Measurements from ENCODE around the gene SHISA8.

DNA sequence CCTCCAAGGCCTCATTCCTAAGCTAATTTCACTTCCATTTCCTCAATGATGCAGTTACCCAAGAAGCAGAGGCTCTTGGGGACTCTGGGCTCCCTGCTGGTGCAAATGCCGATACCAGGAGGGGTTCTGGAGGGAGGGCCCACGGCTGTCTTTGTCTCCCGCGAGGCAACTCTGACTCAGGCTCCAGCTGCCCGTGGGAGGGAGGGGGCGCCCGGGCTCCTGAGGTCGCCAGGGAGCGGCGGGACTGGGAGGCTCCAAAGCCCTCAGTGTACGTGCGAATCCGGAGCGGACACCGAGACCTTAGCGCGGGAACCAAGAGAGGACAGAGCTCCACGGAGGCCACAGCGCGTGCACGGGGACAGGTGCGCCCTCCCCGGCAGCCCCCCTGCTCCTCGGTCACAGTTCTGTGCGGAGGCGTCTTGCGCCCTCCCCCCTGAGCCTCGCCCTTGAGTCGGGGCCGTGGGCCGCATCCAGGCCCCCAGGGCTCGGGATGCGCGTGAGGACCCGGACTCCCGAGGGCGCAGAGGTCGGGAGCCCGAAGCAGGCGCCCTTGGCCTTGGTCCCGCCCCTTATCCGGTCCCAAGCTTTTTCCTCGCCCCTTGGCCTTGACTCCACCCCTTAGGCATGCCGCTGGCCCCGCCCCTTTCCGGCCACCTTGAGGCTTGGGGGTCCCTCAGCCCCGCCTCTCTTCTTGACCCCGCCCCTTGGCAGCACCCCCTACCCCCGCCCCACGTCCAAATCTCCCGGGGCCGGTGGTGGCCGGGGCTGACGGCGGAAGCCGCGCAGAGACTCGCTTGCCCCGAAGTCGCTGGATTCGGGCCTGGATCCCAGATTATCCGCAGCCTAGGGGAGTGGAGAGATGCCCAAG, 4.7 kb upstream of the SHISA8 start:
- TF ChIP-seq, protein P1, sequence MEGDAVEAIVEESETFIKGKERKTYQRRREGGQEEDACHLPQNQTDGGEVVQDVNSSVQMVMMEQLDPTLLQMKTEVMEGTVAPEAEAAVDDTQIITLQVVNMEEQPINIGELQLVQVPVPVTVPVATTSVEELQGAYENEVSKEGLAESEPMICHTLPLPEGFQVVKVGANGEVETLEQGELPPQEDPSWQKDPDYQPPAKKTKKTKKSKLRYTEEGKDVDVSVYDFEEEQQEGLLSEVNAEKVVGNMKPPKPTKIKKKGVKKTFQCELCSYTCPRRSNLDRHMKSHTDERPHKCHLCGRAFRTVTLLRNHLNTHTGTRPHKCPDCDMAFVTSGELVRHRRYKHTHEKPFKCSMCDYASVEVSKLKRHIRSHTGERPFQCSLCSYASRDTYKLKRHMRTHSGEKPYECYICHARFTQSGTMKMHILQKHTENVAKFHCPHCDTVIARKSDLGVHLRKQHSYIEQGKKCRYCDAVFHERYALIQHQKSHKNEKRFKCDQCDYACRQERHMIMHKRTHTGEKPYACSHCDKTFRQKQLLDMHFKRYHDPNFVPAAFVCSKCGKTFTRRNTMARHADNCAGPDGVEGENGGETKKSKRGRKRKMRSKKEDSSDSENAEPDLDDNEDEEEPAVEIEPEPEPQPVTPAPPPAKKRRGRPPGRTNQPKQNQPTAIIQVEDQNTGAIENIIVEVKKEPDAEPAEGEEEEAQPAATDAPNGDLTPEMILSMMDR (conservative IDR thresholded peaks at IDR 0.05 in 1 of 2, IDR thresholded peaks at IDR 0.05 in 1 of 2; ENCODE audit: extremely low read depth in 1 of 2, insufficient read depth in 1 of 2, low read depth in 1 of 2, low read length in 2 of 2) = no peak
- TF ChIP-seq EZH2 (IDR thresholded peaks at IDR 0.05; ENCODE audit: borderline replicate concordance, low read length) = no peak
